ENCODE data around the gene TLCD1. TPM values are rescaled to one million over a fixed set of nuclear protein-coding genes. Genes with fewer than 3 reads are reported as not detected.

TLCD1 gene
- total RNA-seq, 1 experiment from 2014 or later = 19.4 TPM

DNA sequence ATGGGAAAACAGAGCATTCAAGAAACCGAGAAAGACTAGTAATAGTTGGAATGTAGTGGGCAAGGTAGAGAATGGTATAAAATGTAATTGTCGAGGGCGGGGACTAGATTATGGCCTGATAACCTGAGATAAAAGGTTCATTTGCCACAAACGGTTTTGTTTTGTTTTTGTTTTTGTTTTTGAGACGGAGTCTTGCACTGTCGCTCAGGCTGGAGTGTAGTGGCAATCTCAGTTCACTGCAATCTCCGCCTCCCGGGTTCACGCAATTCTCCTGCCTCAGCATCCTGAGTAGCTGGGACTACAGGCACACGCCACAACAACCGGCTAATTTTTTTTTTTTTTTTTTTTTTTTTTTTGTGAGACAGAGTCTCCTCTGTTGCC is 3.9 kb upstream of the TLCD1 start:
- H3K4me1 ChIP-seq (replicated peaks; ENCODE audit: insufficient read depth) = peaks cover 20% of the 10 kb centered on the region
- TF ChIP-seq, protein P1, sequence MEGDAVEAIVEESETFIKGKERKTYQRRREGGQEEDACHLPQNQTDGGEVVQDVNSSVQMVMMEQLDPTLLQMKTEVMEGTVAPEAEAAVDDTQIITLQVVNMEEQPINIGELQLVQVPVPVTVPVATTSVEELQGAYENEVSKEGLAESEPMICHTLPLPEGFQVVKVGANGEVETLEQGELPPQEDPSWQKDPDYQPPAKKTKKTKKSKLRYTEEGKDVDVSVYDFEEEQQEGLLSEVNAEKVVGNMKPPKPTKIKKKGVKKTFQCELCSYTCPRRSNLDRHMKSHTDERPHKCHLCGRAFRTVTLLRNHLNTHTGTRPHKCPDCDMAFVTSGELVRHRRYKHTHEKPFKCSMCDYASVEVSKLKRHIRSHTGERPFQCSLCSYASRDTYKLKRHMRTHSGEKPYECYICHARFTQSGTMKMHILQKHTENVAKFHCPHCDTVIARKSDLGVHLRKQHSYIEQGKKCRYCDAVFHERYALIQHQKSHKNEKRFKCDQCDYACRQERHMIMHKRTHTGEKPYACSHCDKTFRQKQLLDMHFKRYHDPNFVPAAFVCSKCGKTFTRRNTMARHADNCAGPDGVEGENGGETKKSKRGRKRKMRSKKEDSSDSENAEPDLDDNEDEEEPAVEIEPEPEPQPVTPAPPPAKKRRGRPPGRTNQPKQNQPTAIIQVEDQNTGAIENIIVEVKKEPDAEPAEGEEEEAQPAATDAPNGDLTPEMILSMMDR (conservative IDR thresholded peaks at IDR 0.05) = no peak
- no peak for TF ChIP-seq EZH2 (IDR thresholded peaks at IDR 0.05; ENCODE audit: low read depth)
- CTCF ChIA-PET = no interaction called here
- H3K4me2 ChIP-seq = peak overlapping the region; percentile 89
- H2AFZ ChIP-seq = no peak overlapping the region
- H3K79me2 ChIP-seq (ENCODE audit: low read depth) = peaks cover 17% of the 10 kb centered on the region
- H4K20me1 ChIP-seq (ENCODE audit: insufficient read depth) = peaks cover 1% of the 10 kb centered on the region; the same call in 1 of the 2 replicates
- no peak for DNase-seq
- H3K9me3 ChIP-seq (ENCODE audit: insufficient read depth, low read depth) = no peaks in the 10 kb centered on the region
- H3K4me3 ChIP-seq = no peak overlapping the region
- no peaks in the 10 kb centered on the region for H3K36me3 ChIP-seq (ENCODE audit: low read depth)
- intact Hi-C loops (cut with micrococcal nuclease; ENCODE audit: unreplicated experiment) = loop anchor here (10.0 kb wide), 1 partner anchor 385 kb away; no protein-coding TSS in a partner anchor
- POLR2A ChIA-PET (ENCODE audit: unreplicated experiment) = no interaction called here
- no peaks in the 10 kb centered on the region for H3K27me3 ChIP-seq (ENCODE audit: insufficient read depth, low read depth)
- BruUV-seq (replicated peaks) = no TSS peak
- H3K9me2 ChIP-seq (ENCODE audit: insufficient read depth) = no peaks in the 10 kb centered on the region
- peaks cover 55% of the 10 kb centered on the region for H3F3A ChIP-seq (ENCODE audit: insufficient read depth, low read depth)
- peak overlapping the region; percentile 97 for H3K27ac ChIP-seq

DNA sequence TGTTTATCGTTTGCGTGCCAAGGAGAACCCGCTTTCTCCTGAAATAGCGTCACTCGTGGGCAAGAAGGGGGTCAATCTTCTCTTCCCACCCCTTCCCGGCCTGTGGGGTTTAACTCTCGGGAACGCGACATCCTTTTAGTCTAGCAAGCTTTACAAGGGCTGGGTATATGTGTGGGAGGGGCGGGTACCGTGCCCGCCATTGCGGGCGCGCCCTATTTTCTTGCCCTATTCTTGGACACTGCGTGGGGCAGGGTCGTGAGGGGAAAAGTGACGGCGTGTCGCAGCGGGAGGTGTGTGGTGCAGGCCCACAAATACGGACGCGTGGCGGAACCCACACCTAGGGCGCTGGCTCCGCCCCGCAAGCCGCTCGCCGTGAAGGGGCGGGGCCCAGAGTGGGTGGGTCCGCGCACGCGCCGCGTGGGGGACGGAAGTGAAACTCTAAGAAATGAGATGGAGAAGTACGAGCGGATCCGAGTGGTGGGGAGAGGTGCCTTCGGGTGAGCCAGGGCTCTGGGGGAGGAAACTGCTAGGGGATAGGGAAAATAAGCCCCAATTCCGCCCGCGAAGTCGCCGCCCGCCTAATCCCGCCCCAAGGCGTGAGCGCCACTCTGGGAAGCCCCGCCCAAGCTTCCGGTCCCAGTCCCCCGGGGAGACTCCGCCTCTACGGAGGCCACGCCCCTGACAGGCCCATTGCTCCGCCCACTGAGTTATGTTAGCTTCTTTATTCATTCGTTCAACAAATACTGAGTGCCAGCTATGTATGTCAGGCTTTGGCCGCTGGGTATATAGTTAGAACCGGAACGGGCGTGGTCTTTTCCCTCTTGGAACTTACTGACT is 2.5 kb upstream of the TLCD1 start, which contains the start of gene NEK8:
Gene NEK8, plus strand, starts transcription at position 425 of the 837 bp plus-strand sequence. Its CDS starts 26 bp downstream, at position 451.
- Histone ChIP-seq H3K36me3 (ENCODE audit: low read depth) (peaks cover 6% of the 10 kb centered on the region), H3F3A (ENCODE audit: insufficient read depth, low read depth) (peaks cover 61% of the 10 kb centered on the region), H3K27me3 (ENCODE audit: insufficient read depth, low read depth) (no peaks in the 10 kb centered on the region), H3K4me2 (peak within 1 kb of the TSS; percentile 89), H3K4me1 (replicated peaks; ENCODE audit: insufficient read depth) (peaks cover 29% of the 10 kb centered on the region), H2AFZ (peak within 1 kb of the TSS; percentile 63), H3K27ac (peak within 1 kb of the TSS; percentile 97), H3K9me2 (ENCODE audit: insufficient read depth) (no peaks in the 10 kb centered on the region), H3K9me3 (ENCODE audit: insufficient read depth, low read depth) (no peaks in the 10 kb centered on the region), H4K20me1 (ENCODE audit: insufficient read depth) (peaks cover 15% of the 10 kb centered on the region; the same call in 1 of the 2 replicates), H3K4me3 (peak within 1 kb of the TSS; percentile 87), H3K79me2 (ENCODE audit: low read depth) (peaks cover 25% of the 10 kb centered on the region)
- DNase-seq = peak; percentile 96 to 98
- TF ChIP-seq, protein P1 (conservative IDR thresholded peaks at IDR 0.05) = 0 out of 2 replicates have a peak, but pooled peaks have one; percentile 18
- TF ChIP-seq EZH2 (IDR thresholded peaks at IDR 0.05; ENCODE audit: low read depth) = no peak
- intact Hi-C loops (cut with micrococcal nuclease; ENCODE audit: unreplicated experiment) = loop anchor here (1.0 to 10.0 kb wide), 2 partner anchors 15 to 386 kb away; no protein-coding TSS in a partner anchor
- ChIA-PET CTCF (interaction anchor here (0.8 to 3.5 kb wide), 8 partner anchors 14 to 80 kb away, joined by 5 to 60 read pairs (median 10); partner anchors contain the start of gene TRAF4), POLR2A (ENCODE audit: unreplicated experiment) (interaction anchor here (0.5 to 3.5 kb wide), 12 partner anchors 9 to 426 kb away, joined by 3 to 75 read pairs (median 5); partner anchors contain the start of genes PHF12, RPL23A and TRAF4)
- TSS peak; percentile 29 for BruUV-seq (replicated peaks)

DNA sequence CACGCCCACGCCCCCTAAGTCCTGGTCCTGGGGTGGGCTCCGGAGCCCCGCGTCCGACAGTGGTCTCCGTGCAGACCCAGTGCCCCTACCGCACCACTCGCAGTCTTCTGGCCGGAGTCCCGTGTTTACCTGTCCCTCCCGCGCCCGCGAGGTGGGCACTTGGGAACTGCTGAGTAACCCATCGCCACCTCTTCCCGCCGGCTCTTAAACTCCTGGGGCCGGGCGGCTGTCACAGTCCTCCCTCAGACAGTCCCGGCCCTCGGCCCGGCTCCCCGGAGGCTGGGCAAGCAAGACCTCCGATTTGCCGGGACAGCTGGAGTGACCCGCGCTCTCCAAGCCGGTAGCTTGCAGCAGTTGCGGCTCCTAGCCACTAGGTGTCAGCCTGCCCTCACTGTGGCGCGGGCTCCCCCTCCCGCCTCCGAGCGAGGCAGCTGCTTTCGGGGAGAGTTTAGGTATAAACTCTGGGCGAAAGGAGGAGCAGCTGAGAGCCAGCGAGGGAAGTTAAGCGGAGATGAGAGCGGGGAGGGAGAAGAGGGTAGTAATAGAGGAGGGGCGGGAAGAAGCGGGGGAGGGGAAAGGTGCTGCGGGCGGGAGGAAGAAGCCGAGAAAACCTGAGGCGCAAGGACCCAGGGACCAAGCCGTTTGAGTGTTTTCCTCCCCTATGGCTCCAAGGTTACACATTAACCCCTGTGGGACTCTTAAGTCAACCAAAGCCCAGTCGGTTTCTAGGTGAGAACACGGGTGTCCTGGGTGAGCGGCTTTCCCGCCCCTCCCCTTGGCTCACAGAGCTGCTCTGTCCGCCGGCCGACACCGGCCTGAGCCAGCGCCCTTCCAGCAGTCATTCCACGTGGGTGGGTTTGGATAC is 826 bp upstream of the TLCD1 start:
- Histone ChIP-seq H3K4me2 (peak overlapping the region; percentile 89), H3K4me3 (peak overlapping the region; percentile 87), H3K4me1 (replicated peaks; ENCODE audit: insufficient read depth) (peaks cover 47% of the 10 kb centered on the region), H3K9me3 (ENCODE audit: insufficient read depth, low read depth) (no peaks in the 10 kb centered on the region), H3K9me2 (ENCODE audit: insufficient read depth) (no peaks in the 10 kb centered on the region), H3K27ac (peak overlapping the region; percentile 97), H3F3A (ENCODE audit: insufficient read depth, low read depth) (peaks cover 68% of the 10 kb centered on the region), H3K79me2 (ENCODE audit: low read depth) (peaks cover 42% of the 10 kb centered on the region), H4K20me1 (ENCODE audit: insufficient read depth) (peaks cover 32% of the 10 kb centered on the region), H2AFZ (peak overlapping the region; percentile 88), H3K27me3 (ENCODE audit: insufficient read depth, low read depth) (no peaks in the 10 kb centered on the region), H3K36me3 (ENCODE audit: low read depth) (peaks cover 19% of the 10 kb centered on the region)
- TF ChIP-seq, protein P1 (conservative IDR thresholded peaks at IDR 0.05) = peak; percentile 98
- no peak for TF ChIP-seq EZH2 (IDR thresholded peaks at IDR 0.05; ENCODE audit: low read depth)
- intact Hi-C loops (cut with micrococcal nuclease; ENCODE audit: unreplicated experiment) = loop anchor here (1.0 to 10.0 kb wide), 2 partner anchors 23 to 388 kb away; no protein-coding TSS in a partner anchor
- ChIA-PET CTCF (interaction anchor here (0.6 to 3.5 kb wide), 22 partner anchors 9 to 390 kb away, joined by 3 to 60 read pairs (median 4); partner anchors contain the start of genes BLTP2 and TRAF4), POLR2A (ENCODE audit: unreplicated experiment) (interaction anchor here (0.6 to 3.5 kb wide), 10 partner anchors 16 to 225 kb away, joined by 3 to 75 read pairs (median 24); partner anchors contain the start of genes ERAL1, PHF12, PROCA1 and TRAF4)
- peak; percentile 89 to 96 for DNase-seq
- BruUV-seq (replicated peaks) = no TSS peak

Data from PC-9 (cell line).